Activated T-helper 17 cell treated with anti-CD3 and anti-CD28 coated beads, Interleukin-2, amount 50 U/mL, for 72 hours (primary cell): ENCODE measurements around the gene TOR1B. TPM values are rescaled to one million over a fixed set of nuclear protein-coding genes. Genes with fewer than 3 reads are reported as not detected.
"Not testable (repeated sequence)": the region's sequence is repeated elsewhere in the genome, so short reads cannot be mapped to it uniquely, and the experiment has no call there.

ENCODE experiments used
- ATAC-seq: fragments of 150-1000 bp; cut with Tn5 transposase; replicated peaks from 2 replicates; pipeline ENCODE4 v1.10.0; 2021; ENCODE audit warnings: mild to moderate bottlenecking, moderate library complexity
- H3K27ac Mint-ChIP-seq: one replicate; pipeline ENCODE4 v1.8.0; 2022; ENCODE audit warnings: mixed read lengths
- H3K27me3 Mint-ChIP-seq: one replicate; pipeline ENCODE4 v1.8.0; 2022; ENCODE audit warnings: mixed read lengths
- H3K36me3 Mint-ChIP-seq: one replicate; pipeline ENCODE4 v1.8.0; 2022; ENCODE audit warnings: low read depth, mild to moderate bottlenecking, mixed read lengths
- H3K4me1 Mint-ChIP-seq: one replicate; pipeline ENCODE4 v1.8.0; 2022; ENCODE audit warnings: mixed read lengths
- H3K4me3 Mint-ChIP-seq: one replicate; pipeline ENCODE4 v1.8.0; 2022; ENCODE audit warnings: mild to moderate bottlenecking, mixed read lengths
- H3K9me3 Mint-ChIP-seq: one replicate; pipeline ENCODE4 v1.8.0; 2022; ENCODE audit warnings: mixed read lengths
- total RNA-seq, 2 donors: library from RNA; stranded (reverse); gene quantifications; one replicate each; pipeline ENCODE4 v1.2.3, GENCODE V29; 2022

The TOR1B gene
- total RNA-seq, 2 donors from 2014 or later, result 22.0 to 26.6 TPM

DNA sequence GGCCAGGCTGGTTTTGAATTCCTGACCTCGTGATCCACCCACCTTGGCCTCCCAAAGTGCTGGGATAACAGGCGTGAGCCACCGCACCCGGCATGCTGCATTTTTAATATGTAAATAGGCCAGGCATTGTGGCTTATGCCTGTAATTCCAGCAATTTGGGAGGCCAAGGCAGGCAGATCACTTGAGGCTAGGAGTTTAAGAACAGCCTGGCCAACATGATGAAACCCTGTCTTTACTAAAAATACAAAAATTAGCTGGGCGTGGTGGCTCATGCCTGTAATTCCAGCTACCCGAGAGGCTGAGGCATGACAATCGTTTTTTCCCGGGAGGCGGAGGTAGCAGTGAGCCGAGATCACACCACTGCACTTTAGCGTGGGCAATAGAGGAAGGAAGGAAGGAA lies 18.0 kb upstream of the TOR1B start:
- peaks cover 12% of the 10 kb centered on the region for H3K27me3 Mint-ChIP-seq
- not testable (repeated sequence) for H3K36me3 Mint-ChIP-seq

DNA sequence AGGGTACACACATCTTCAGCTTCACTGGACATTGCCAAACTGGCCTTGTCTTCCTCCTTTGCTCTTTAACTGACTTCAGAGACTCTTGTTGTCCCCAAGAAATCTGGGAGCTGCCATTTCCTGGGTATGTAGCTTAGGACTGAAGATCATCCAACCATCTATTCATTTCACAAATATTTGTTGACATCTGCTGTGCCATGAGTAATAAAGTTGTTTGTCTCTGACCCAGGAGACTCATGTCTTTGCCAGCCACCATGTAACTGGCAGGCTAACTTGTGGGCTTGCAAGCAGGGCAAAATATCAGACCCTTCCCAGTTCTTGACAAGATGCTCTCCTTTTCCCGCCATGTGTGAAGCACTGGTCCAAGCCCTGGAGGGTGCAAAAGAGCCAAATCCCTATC lies 17.1 kb upstream of the TOR1B start:
- Mint-ChIP-seq H3K9me3 (no peaks in the 10 kb centered on the region), H3K36me3 (no peaks in the 10 kb centered on the region), H3K4me1 (no peaks in the 10 kb centered on the region), H3K4me3 (no peak overlapping the region), H3K27ac (no peak overlapping the region), H3K27me3 (peaks cover 12% of the 10 kb centered on the region)
- ATAC-seq, result no peak

More for the DNA sequence above, 18.0 kb upstream of the TOR1B start:
- H3K4me1 Mint-ChIP-seq, H3K4me3 Mint-ChIP-seq, H3K9me3 Mint-ChIP-seq, H3K27ac Mint-ChIP-seq, ATAC-seq: not testable (repeated sequence)

DNA sequence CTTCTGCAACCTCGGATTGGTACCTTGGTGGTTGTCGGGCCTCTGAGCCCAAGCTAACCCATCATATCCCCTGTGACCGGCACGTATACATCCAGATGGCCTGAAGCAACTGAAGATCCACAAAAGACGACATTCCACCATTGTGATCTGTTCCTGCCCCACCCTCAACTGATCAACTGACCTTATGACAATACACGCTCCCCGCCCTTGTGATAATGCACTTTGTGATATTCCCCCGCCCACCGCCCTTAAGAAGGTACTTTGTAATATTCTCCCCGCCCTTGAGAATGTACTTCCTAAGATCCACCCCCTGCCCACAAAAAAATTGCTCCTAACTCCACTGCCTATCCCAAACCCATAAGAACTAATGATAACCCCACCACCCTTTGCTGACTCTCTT lies 16.5 kb upstream of the TOR1B start:
- no peaks in the 10 kb centered on the region for H3K9me3 Mint-ChIP-seq
- H3K27me3 Mint-ChIP-seq, result peaks cover 12% of the 10 kb centered on the region

DNA sequence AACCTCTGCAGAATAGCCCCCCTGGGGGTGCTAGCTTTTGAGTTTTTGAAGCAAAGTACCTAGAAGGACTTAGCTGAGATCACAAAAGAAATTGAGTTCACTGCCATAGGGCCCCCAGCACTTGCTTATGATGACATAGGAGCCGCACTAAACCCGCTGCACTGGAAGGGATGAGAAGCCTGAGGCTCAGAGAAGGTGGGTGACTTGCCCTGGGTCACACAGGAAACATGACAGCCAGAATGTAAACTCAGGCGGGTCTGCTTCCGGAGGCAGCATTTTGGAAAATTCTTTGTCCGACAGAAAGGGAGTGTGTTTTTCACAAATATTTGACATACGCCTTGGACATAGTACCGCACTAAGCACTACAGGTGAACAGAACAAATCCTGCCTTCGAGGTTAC lies 8.4 kb upstream of the TOR1B start:
- Mint-ChIP-seq H3K4me3 (no peak overlapping the region), H3K9me3 (no peaks in the 10 kb centered on the region), H3K27ac (no peak overlapping the region), H3K4me1 (peaks cover 6% of the 10 kb centered on the region), H3K36me3 (no peaks in the 10 kb centered on the region), H3K27me3 (no peaks in the 10 kb centered on the region)
- ATAC-seq, result no peak

More for the DNA sequence above, 16.5 kb upstream of the TOR1B start:
- H3K4me1 Mint-ChIP-seq, result no peaks in the 10 kb centered on the region
- ATAC-seq, result no peak
- no peak overlapping the region for H3K27ac Mint-ChIP-seq
- no peaks in the 10 kb centered on the region for H3K36me3 Mint-ChIP-seq
- no peak overlapping the region for H3K4me3 Mint-ChIP-seq

DNA sequence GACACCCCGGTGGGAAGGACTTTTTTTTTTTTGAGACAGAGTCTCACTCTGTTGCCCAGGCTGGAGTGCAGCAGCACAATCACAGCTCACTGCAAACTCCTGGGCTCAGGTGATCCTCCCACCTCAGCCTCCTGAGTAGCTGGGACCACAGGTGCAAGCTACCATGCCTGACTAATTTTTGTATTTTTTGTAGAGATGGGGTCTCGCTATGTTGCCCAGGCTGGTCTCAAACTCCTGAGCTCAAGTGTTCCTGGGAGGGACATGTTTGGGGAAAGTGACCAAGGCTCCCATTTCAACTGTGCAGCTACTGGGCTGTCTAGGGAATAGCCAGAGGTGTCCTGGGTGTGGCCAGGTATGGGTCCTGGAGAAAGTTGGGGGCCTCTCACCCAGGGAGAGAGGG lies 7.0 kb upstream of the TOR1B start:
- H3K27me3 Mint-ChIP-seq, H3K27ac Mint-ChIP-seq, ATAC-seq, H3K36me3 Mint-ChIP-seq, H3K4me1 Mint-ChIP-seq, H3K4me3 Mint-ChIP-seq, H3K9me3 Mint-ChIP-seq: not testable (repeated sequence)

DNA sequence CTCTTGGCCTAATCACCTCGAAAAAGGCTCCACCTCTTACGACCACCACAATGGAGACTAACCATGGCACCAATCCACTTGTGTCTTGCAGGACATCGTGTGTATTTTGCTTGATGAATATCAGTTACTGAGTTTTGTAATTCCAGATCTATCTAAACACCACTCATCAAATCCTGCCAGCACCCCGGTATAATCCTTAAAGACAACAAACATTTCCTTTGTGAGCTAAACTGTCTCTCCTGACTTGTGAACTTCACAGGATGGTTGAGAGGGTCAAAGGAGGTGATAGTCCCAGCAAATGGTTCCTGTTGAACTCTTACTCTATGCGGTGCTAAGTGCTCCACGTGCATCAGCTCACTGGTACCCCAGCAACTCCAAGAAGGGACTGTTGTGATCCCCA lies 4.0 kb upstream of the TOR1B start:
- Mint-ChIP-seq H3K4me1 (peaks cover 6% of the 10 kb centered on the region), H3K9me3 (no peaks in the 10 kb centered on the region), H3K36me3 (peaks cover 3% of the 10 kb centered on the region), H3K27me3 (no peaks in the 10 kb centered on the region), H3K4me3 (no peak overlapping the region), H3K27ac (no peak overlapping the region)
- no peak for ATAC-seq

DNA sequence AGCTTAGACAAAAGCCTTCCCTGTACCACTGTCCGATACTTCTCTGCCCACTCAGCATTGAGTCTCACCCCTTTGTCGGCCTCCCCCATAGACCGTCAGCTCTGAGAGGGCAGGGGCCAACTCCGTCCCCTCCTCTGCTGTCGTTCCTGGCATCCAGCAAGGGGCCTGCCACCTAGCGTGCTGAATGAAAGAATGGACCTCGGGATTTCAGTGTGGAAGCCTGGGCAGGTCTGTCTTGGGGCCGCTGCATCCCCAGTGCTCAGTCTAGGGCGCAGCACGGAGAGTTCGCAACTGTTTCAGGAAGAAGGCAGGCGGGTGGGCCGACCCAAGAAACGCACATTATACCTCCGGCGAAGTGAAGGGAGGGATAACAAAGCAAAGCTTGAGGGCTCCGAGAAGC lies 1.5 kb upstream of the TOR1B start:
- H3K4me3 Mint-ChIP-seq, result peak overlapping the region; percentile 40
- H3K27ac Mint-ChIP-seq, result peak overlapping the region; percentile 9
- H3K27me3 Mint-ChIP-seq, result no peaks in the 10 kb centered on the region
- H3K4me1 Mint-ChIP-seq, result peaks cover 7% of the 10 kb centered on the region
- no peak for ATAC-seq
- peaks cover 27% of the 10 kb centered on the region for H3K36me3 Mint-ChIP-seq
- no peaks in the 10 kb centered on the region for H3K9me3 Mint-ChIP-seq

DNA sequence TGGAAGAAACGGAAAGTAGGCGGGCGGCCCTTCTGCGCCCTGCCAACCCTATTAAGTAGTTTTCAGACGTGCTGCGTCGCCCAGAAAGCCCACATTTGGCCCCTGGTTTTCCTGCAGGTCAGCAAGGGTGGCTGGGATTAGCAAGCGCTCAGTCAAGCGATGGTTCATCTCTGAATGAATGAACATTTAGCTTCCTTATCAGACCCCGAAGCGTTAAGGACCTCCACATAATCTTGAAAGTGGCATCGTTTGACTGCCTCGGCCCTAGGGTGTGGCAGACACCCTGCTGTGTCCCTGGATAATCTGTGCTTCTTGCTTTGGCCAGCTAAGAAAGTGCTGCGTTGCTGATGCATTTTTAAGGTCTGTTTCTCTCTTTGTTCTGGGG lies 684 bp downstream of the TOR1B start:
- peaks cover 13% of the 10 kb centered on the region for H3K4me1 Mint-ChIP-seq
- H3K27me3 Mint-ChIP-seq, result no peaks in the 10 kb centered on the region
- ATAC-seq, result peak; percentile 2
- peaks cover 49% of the 10 kb centered on the region for H3K36me3 Mint-ChIP-seq
- peak overlapping the region; percentile 56 for H3K27ac Mint-ChIP-seq
- H3K4me3 Mint-ChIP-seq, result peak overlapping the region; percentile 80
- H3K9me3 Mint-ChIP-seq, result no peaks in the 10 kb centered on the region

DNA sequence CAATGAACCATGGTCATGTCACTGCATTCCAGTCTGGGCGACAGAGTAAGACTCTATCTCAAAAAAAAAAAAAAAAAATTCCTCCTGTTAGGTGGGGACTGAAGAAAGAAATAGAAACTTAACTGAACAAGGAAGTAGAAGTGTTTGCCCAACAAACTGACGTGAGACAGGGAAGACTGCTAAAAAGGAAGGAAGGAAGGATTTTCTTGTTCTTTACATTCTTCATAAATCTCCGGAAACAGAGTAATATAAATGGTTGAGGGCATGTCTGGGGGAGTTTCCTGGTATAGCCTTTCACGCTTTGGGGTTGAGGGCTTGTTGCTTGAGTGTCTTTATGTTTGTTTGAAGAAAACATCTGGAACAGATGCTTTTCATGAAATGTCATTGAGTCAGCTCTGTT lies 3.1 kb downstream of the TOR1B start:
- peaks cover 73% of the 10 kb centered on the region for H3K36me3 Mint-ChIP-seq
- peak overlapping the region; percentile 41 for H3K4me3 Mint-ChIP-seq
- ATAC-seq, result no peak

DNA sequence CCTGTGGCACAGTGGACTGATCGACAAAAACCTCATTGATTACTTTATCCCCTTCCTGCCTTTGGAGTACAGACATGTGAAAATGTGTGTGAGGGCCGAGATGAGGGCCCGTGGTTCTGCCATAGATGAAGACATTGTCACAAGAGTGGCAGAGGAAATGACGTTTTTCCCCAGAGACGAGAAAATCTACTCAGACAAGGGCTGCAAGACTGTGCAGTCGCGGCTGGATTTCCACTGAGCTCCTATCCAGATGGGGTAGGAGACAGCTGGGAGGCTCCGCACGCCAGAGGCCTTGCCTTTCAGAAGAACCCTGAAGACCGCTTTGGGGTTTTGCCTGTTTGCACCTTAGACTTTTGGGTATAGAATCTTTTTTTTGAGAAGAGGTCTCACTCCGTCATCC lies 6.4 kb downstream of the TOR1B start:
- Mint-ChIP-seq H3K36me3 (peaks cover 99% of the 10 kb centered on the region), H3K27me3 (no peaks in the 10 kb centered on the region), H3K9me3 (no peaks in the 10 kb centered on the region), H3K4me1 (peaks cover 23% of the 10 kb centered on the region), H3K27ac (no peak overlapping the region), H3K4me3 (no peak overlapping the region)
- no peak for ATAC-seq

More for the DNA sequence above, 3.1 kb downstream of the TOR1B start:
- H3K9me3 Mint-ChIP-seq, result no peaks in the 10 kb centered on the region
- no peaks in the 10 kb centered on the region for H3K27me3 Mint-ChIP-seq
- peaks cover 18% of the 10 kb centered on the region for H3K4me1 Mint-ChIP-seq
- H3K27ac Mint-ChIP-seq, result peak overlapping the region; percentile 78

DNA sequence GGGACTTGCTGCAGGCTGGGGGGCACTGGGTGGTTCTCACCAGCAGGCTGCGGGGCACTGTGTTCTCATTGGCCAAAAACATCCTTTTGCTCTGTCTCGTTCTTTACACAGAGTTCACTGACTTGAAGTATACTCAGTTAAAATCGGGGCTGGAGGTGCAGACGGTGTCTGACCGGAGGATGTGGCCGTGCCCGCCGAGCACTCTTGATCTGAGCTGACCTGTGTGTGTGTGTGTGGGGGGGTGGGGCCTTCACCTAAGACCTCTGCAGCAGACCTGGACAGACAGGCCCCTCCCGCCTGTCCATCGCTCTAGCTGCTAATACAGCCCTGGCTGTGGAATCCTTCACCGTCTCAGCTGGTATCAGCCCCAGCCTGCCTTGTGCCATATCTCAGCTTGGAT lies 7.1 kb downstream of the TOR1B start:
- H3K4me1 Mint-ChIP-seq, result peaks cover 27% of the 10 kb centered on the region
- no peaks in the 10 kb centered on the region for H3K9me3 Mint-ChIP-seq
- H3K36me3 Mint-ChIP-seq, result peaks cover 100% of the 10 kb centered on the region
- H3K4me3 Mint-ChIP-seq, result no peak overlapping the region
- ATAC-seq, result no peak
- H3K27ac Mint-ChIP-seq, result no peak overlapping the region
- H3K27me3 Mint-ChIP-seq, result no peaks in the 10 kb centered on the region

DNA sequence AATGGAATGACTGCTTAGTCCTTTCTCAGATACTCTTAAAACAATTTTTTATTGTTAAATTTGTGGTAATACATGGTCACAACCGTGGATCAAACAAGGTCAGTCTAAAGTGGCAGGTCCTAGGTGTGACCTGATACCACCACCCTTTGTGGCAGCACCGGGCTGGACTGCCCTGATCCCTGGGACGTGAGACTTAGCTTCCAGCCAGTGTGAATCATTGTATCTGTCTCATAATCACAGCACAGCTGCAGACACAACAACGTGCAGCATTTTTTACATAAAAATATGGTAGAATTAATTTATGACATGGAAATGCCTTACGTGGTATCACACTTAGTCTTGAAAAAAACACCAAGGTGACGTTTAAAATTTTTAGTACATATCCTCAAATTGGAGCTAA lies 7.8 kb downstream of the TOR1B start:
- Mint-ChIP-seq H3K9me3 (no peaks in the 10 kb centered on the region), H3K4me1 (peaks cover 28% of the 10 kb centered on the region), H3K36me3 (peaks cover 100% of the 10 kb centered on the region), H3K27me3 (no peaks in the 10 kb centered on the region), H3K27ac (no peak overlapping the region), H3K4me3 (no peak overlapping the region)
- ATAC-seq, result no peak

DNA sequence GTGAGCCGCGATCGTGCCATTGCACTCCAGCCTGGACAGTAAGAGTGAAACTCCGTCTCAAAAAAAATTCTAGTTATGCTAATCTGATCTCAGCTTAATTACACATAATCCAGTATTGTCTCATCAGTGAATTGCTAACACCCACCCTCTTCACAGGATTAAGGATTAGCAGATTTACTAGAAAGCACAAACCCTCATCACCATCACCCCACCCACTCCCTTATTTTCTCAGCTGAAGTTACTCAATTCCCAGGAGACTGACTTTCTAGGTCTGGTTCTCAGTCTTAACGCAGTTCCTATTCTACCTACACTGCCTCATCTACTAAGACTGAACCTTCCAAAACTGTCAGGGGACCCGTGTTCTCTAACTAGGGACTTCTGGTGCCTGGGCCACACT lies 9.0 kb downstream of the TOR1B start:
- H3K27me3 Mint-ChIP-seq, result no peaks in the 10 kb centered on the region
- peak overlapping the region; percentile 48 for H3K4me3 Mint-ChIP-seq
- H3K9me3 Mint-ChIP-seq, result no peaks in the 10 kb centered on the region
- peak overlapping the region; percentile 69 for H3K27ac Mint-ChIP-seq
- H3K36me3 Mint-ChIP-seq, result peaks cover 100% of the 10 kb centered on the region
- peaks cover 24% of the 10 kb centered on the region for H3K4me1 Mint-ChIP-seq
- ATAC-seq, result peak; percentile 89

DNA sequence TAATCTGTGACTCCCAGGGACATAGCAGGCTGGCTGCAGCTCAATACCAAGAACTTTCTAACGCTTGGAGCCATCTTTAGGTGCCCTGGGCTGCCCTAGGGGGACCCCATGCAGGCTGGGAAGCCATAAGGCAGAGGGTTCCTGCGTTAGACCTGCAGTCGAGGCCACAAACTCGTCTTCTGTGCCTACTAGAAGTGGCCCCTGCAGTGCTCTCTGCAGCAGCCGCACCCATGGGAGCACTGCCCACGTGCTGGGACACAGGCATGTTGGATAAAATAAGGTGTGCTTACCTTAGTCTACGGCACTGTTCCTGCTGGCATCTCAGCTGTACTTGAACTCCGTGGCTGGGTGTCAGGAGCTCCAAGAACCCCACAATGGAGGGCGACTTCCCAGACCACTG lies 9.4 kb downstream of the TOR1B start:
- Mint-ChIP-seq H3K9me3 (no peaks in the 10 kb centered on the region), H3K4me3 (peak overlapping the region; percentile 48), H3K36me3 (peaks cover 100% of the 10 kb centered on the region), H3K4me1 (peaks cover 20% of the 10 kb centered on the region), H3K27ac (peak overlapping the region; percentile 69), H3K27me3 (no peaks in the 10 kb centered on the region)
- ATAC-seq, result no peak

DNA sequence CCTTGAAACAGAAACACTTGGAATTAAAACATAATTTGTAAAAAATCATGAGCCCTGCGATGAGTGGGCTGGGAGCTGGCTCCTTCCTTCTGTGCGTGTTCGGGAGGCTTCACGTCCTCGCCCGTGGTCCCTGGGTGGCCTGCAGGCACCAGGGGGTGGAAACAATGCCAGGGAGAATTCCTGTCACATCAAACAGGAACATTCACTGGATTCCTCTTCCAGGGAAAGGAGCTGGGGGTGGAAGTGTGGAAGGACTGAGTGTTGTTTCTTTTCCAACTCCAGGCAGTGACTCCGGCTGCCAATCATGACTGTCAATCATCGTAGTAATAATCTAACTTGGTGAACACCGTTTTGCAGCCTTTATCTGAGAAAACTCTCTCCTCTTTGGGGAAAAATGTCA lies 10.7 kb downstream of the TOR1B start:
- Mint-ChIP-seq H3K36me3 (peaks cover 100% of the 10 kb centered on the region), H3K4me3 (no peak overlapping the region), H3K9me3 (no peaks in the 10 kb centered on the region), H3K27me3 (no peaks in the 10 kb centered on the region), H3K27ac (no peak overlapping the region), H3K4me1 (peaks cover 20% of the 10 kb centered on the region)
- no peak for ATAC-seq
